Heart left ventricle (tissue), 16 donors: Measurements from ENCODE around the gene CBLL2. TPM values are rescaled to one million over a fixed set of nuclear protein-coding genes. Genes with fewer than 3 reads are reported as not detected.

Experiments
- ATAC-seq, 4 donors: fragments of 200-7000 bp; cut with Tn5 transposase; one replicate each; pipeline ENCODE4 v1.9.1; 2020 to 2022; ENCODE audit warnings: moderate library complexity in 4 of 4, mild to moderate bottlenecking in 3 of 4, moderate number of reproducible peaks in 1 of 4
- DNase-seq, 5 donors: peaks; one replicate each; pipeline ENCODE4 v3.0.0-alpha.2; 2020
- H3K27ac ChIP-seq, 12 donors: fragments of 200-600 bp; sonication (generic) in 4 of 12; one replicate each; pipeline versions ENCODE4 v1.5.0 to v1.8.0; 2016 to 2022; ENCODE audit warnings: mild to moderate bottlenecking in 2 of 12
- H3K27me3 ChIP-seq, 9 donors: fragments of 200-600 bp; sonication (generic) in 2 of 9; one replicate each; pipeline versions ENCODE4 v1.5.1 to v1.8.0; 2016 to 2022; ENCODE audit warnings: mild to moderate bottlenecking in 3 of 9
- H3K36me3 ChIP-seq, 9 donors: fragments of 200-600 bp; sonication (generic) in 2 of 9; one replicate each; pipeline versions ENCODE4 v1.5.0 to v1.8.0; 2018 to 2022; ENCODE audit warnings: mild to moderate bottlenecking in 2 of 9
- H3K4me1 ChIP-seq, 12 donors: fragments of 200-600 bp; sonication (generic) in 4 of 12; one replicate each; pipeline versions ENCODE4 v1.5.0 to v1.8.0; 2016 to 2022; ENCODE audit warnings: mild to moderate bottlenecking in 3 of 12
- H3K4me3 ChIP-seq, 12 donors: fragments of 200-600 bp; sonication (generic) in 4 of 12; one replicate each; pipeline versions ENCODE4 v1.5.0 to v1.8.0; 2017 to 2022; ENCODE audit warnings: mild to moderate bottlenecking in 9 of 12, moderate library complexity in 4 of 12
- H3K9me3 ChIP-seq, 12 donors: fragments of 200-600 bp; sonication (generic) in 4 of 12; one replicate each; pipeline versions ENCODE4 v1.5.0 to v1.8.0; 2016 to 2022; ENCODE audit warnings: mild to moderate bottlenecking in 1 of 12
- POLR2A ChIP-seq, 2 donors: fragments of 450-650 bp; IDR thresholded peaks; one replicate each; pipeline ENCODE4 v1.6.1; 2017; ENCODE audit warnings: antibody characterized with exemption in 2 of 2, mild to moderate bottlenecking in 2 of 2, moderate library complexity in 2 of 2
- WGBS, 4 donors: extraction: QIAGEN DNeasy Blood & Tissue Kit in 2 of 4; methylation state at CpG; one replicate each; pipeline versions ENCODE4 v1.1.5 to v1.1.7; 2013 to 2018; 5-methylcytosine and 5-hydroxymethylcytosine counted together
- intact Hi-C, 10 donors: fragments of 100-400 bp; cut with DNase I; formaldehyde crosslinking; loops; one replicate each; pipeline versions ENCODE4 v1.11.1 to v1.14.2; 2022
- long read RNA-seq, 3 donors: library from polyadenylated mRNA; unstranded; transcript quantifications; one replicate each; pipeline ENCODE4 v2.0.0, GENCODE V29; 2020 to 2021
- polyA plus RNA-seq, 2 donors: library from polyadenylated mRNA; stranded (reverse); fragments of 200-250 nt; gene quantifications; one replicate each; pipeline ENCODE4 v1.2.3, GENCODE V29; 2013
- total RNA-seq, 9 donors: library from RNA; depleted of rRNA in 2 of 9; stranded (reverse); fragments of >200 nt in 2 of 9; fragmentation: NEBNext Ultra II Directional in 3 of 9; extraction: Animal tissue kit (Norgen Biotek cat#: 25700) in 3 of 9; gene quantifications; one replicate each; pipeline versions ENCODE4 v1.1.0 to v1.2.4, GENCODE V29; 2016 to 2023
- TF ChIP-seq, protein P1 (sequence below), 12 donors: fragments of 200-600 bp; sonication (generic) in 4 of 12; IDR thresholded peaks; one replicate each; pipeline versions ENCODE4 v1.5.0 to v1.8.0; 2018 to 2022; ENCODE audit warnings: antibody characterized with exemption in 12 of 12, mild to moderate bottlenecking in 5 of 12
- donor health status: ischemic (EF 13 %, LVEDD 7.1; RV severe dilation, severe dysfunction).
- donor health status: healthy with polysubstance abuse.
- donor health status: DM: no; HTN: yes; CAD: no.
- donor health status: DM: no; HTN: no; CAD: no.
- donor health status: ischemic (EF 25% LVEDD 6.9; RV normal size, moderate dysfunction).
- donor health status: ischemic (EF 25% LVEDD 5.7; RV mildly dilated, moderate dysfunction).
- donor health status: healthy.
- donor health status: DM: yes; HTN: yes; CAD: no.
- donor health status: ischemic (EF 35%, LVEDD 5.7; RV mildly dilated, moderate dysfunction).
- donor health status: nonischemic (EF 11% LVEDD 7.7; RV severe dilation, severe dysfunction).
- donor health status: DM: yes; HTN: yes; CAD: no.
- donor health status: PGD.
- donor health status: ischemic (EF 29% LVEDD 5.4; RV normal size, mild dysfunction).
- donor health status: nonischemic (EF 23%, LVEDD 6.1; RV moderate dilation, normal function).

Gene CBLL2
- not detected for total RNA-seq
- not detected for polyA plus RNA-seq
- long read RNA-seq, donor 1: 0 reads
- long read RNA-seq, donor 2: 0 reads
- long read RNA-seq, donor 3: 0 reads

DNA sequence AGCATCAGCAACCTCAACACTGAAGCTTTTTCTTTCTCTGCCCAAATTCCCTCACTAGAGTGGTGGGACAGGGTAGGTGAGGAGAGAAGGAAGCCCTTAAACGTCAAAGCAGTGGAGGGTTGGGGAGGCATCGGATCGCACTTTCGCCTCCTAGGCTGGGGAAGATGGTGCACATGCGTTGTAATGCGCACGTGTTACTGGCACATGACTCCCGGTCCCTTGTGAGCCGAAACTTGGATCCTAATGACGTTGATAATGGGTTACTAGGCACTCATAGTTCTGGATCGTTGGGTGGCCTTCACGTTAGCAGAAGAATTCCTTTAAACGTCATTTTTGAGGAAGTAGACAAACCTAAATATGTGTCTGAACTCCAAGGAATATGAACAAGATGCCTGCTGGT is at the start of gene CBLL2:
CBLL2 (plus strand) TSS at position 301 of the 400 bp plus-strand sequence; CDS start at position 380, 79 bp downstream.
- intact Hi-C loops: no loop called here
- ATAC-seq: no peak
- Histone ChIP-seq H3K27ac (no peak within 1 kb of the TSS), H3K9me3 (no peaks in the 10 kb centered on the region), H3K36me3 (no peaks in the 10 kb centered on the region), H3K4me3 (no peak within 1 kb of the TSS), H3K4me1 (no peaks in the 10 kb centered on the region), H3K27me3 (no peaks in the 10 kb centered on the region)
- no peak for DNase-seq
- WGBS, 4 donors: 77 to 89% (median 88%) methylated on average over 13 of the region's 13 CpGs
- TF ChIP-seq, protein P1, sequence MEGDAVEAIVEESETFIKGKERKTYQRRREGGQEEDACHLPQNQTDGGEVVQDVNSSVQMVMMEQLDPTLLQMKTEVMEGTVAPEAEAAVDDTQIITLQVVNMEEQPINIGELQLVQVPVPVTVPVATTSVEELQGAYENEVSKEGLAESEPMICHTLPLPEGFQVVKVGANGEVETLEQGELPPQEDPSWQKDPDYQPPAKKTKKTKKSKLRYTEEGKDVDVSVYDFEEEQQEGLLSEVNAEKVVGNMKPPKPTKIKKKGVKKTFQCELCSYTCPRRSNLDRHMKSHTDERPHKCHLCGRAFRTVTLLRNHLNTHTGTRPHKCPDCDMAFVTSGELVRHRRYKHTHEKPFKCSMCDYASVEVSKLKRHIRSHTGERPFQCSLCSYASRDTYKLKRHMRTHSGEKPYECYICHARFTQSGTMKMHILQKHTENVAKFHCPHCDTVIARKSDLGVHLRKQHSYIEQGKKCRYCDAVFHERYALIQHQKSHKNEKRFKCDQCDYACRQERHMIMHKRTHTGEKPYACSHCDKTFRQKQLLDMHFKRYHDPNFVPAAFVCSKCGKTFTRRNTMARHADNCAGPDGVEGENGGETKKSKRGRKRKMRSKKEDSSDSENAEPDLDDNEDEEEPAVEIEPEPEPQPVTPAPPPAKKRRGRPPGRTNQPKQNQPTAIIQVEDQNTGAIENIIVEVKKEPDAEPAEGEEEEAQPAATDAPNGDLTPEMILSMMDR (IDR thresholded peaks at IDR 0.05): no peak
- no peak for TF ChIP-seq POLR2A (IDR thresholded peaks at IDR 0.05)

DNA sequence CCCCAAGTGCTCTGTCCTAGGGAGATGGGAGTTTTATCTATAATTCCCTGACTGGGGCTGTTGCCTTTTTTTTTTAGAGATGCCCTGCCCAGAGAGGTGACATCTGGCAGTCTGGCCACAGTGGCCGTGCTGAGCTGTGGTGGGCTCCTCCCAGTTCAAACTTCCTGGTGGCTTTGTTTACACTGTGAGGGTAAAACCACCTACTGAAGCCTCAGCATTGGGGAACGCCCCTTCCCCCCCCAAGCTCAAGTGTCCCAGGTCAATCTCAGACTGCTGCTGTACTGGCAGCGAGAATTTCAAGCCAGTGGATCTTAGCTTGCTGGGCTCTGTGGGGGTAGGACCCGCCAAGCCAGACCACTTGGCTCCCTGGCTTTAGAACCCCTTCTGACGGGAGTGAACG is 38.3 kb upstream of the CBLL2 start:
- ATAC-seq (no peak), DNase-seq (no peak)
- Histone ChIP-seq H3K27me3 (no peaks in the 10 kb centered on the region), H3K36me3 (no peaks in the 10 kb centered on the region), H3K4me1 (no peaks in the 10 kb centered on the region), H3K9me3 (no peaks in the 10 kb centered on the region), H3K27ac (no peak overlapping the region), H3K4me3 (no peak overlapping the region)
- TF ChIP-seq, protein P1 (IDR thresholded peaks at IDR 0.05): no peak
- TF ChIP-seq POLR2A (IDR thresholded peaks at IDR 0.05): no peak
- intact Hi-C loops: no loop called here
- WGBS, 4 donors: 65 to 84% (median 82%) methylated on average over 6 of the region's 6 CpGs

GRCh38 chrX:22237479-22237878 is 35.2 kb upstream of the CBLL2 start:
- Histone ChIP-seq H3K4me3 (no peak overlapping the region), H3K27ac (no peak overlapping the region), H3K4me1 (no peaks in the 10 kb centered on the region), H3K27me3 (no peaks in the 10 kb centered on the region), H3K36me3 (no peaks in the 10 kb centered on the region), H3K9me3 (no peaks in the 10 kb centered on the region)
- ATAC-seq (no peak), DNase-seq (no peak)
- intact Hi-C loops: no loop called here
- no peak for TF ChIP-seq POLR2A (IDR thresholded peaks at IDR 0.05)
- TF ChIP-seq, protein P1 (IDR thresholded peaks at IDR 0.05): no peak
- WGBS, 4 donors: 59 to 85% (median 70%) methylated on average over 2 of the region's 2 CpGs

- Histone ChIP-seq H3K4me1 (no peaks in the 10 kb centered on the region), H3K27ac (no peak overlapping the region), H3K36me3 (no peaks in the 10 kb centered on the region), H3K9me3 (peaks cover 0 to 7% (median 0%) of the 10 kb centered on the region in 12 donors), H3K4me3 (no peak overlapping the region), H3K27me3 (peaks cover 0 to 4% (median 0%) of the 10 kb centered on the region in 9 donors)
- intact Hi-C loops: no loop called here
- WGBS, 4 donors: 44 to 81% (median 65%) methylated on average over 2 of the region's 2 CpGs
- no peak for TF ChIP-seq POLR2A (IDR thresholded peaks at IDR 0.05)
- TF ChIP-seq, protein P1 (IDR thresholded peaks at IDR 0.05): no peak
- DNase-seq (no peak), ATAC-seq (no peak)
Observed at GRCh38 chrX:22246620-22247019, 26.1 kb upstream of the CBLL2 start.
